NCI-H345 (cell line): ENCODE measurements around the gene AMPD1.

ENCODE experiments used
- DNase-seq: peaks from one replicate; lab custom pipeline; 2025; lab: John Stamatoyannopoulos, UW

Gene AMPD1

GRCh38 chr1:114638910-114639309 is 56.4 kb downstream of the AMPD1 start:
- DNase-seq: no peak

GRCh38 chr1:114632427-114632826 is 62.9 kb downstream of the AMPD1 start:
- no peak for DNase-seq

DNA sequence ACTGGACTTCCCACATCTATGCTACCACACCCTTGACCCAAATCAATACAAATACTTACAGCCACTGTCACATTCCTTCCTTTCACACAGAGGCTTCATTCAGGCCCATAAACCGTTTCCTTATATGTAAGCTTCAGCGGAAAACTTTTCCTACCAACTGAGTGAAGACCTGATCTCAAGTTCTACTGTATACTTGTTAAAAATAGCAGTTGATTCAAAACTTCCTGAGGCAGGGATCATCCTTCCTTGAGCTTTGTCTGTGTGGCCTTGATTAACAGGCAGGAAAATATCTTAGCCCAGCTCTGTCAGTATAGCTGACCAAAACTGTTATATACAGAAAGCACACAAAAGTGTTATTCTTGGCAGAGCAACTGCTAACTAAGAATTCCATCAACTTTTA is 68.2 kb downstream of the AMPD1 start:
- DNase-seq: no peak

DNA sequence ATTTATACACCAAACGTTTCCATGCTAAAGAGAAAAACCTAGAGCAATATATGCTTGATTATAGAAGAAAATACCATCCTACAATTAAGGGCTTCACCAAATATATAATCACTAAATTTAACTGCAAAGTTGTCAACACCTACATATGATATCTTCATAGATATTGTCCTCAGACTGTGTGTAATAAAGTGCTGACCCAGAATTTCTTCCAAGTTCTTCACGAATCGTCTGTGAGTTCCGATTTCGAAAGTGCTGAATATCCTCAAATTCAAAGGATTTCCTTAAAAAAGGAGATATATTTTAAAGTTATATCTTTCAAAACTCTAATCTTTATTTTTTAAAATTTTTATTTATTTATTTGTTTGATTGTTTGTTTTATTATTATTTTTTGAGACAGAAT is 72.0 kb downstream of the AMPD1 start:
- DNase-seq: no peak
